GM12878 (cell line): ENCODE results near the gene INF2.

Experiments used
- BHLHE40 ChIP-seq, 2 experiments: fragments of 450-650 bp in 1 of 2; IDR thresholded peaks; 2 replicates each; pipeline ENCODE4 v1.6.1; 2011 to 2017; ENCODE audit warnings: low read depth in 2 of 2, borderline replicate concordance in 1 of 2, improper control_type of control experiment in 1 of 2, low read length in 1 of 2, mild to moderate bottlenecking in 1 of 2
- CTCF ChIP-seq, 3 experiments: IDR thresholded peaks in 2 of 3; conservative IDR thresholded peaks in 1 of 3; 2 replicates each; pipeline ENCODE4 v1.5.1; 2011; ENCODE audit warnings: low read depth in 3 of 3, low read length in 3 of 3, mild to moderate bottlenecking in 3 of 3, control low read depth in 2 of 3, moderate library complexity in 2 of 3, inconsistent platforms in 1 of 3, mixed read lengths in 1 of 3; ENCODE audit not compliant: control insufficient read depth in 2 of 3, insufficient read depth in 1 of 3; ENCODE audit errors: extremely low read depth in 1 of 3
- EZH2 ChIP-seq: IDR thresholded peaks from 2 replicates; pipeline ENCODE4 v1.6.1; 2012; ENCODE audit warnings: low read depth, mild to moderate bottlenecking, control low read depth, inconsistent platforms, low read length, borderline replicate concordance; ENCODE audit not compliant: control insufficient read depth
- IRF3 ChIP-seq: fragments of 450-650 bp; IDR thresholded peaks from 2 replicates; pipeline ENCODE4 v1.6.1; 2014; ENCODE audit warnings: mild to moderate bottlenecking
- POLR2A ChIP-seq: IDR thresholded peaks from 2 replicates; pipeline ENCODE4 v1.6.1; 2011; ENCODE audit warnings: low read depth, mild to moderate bottlenecking, low read length
- TARDBP ChIP-seq: IDR thresholded peaks from 2 replicates; pipeline ENCODE4 v1.6.1; 2016; ENCODE audit warnings: borderline replicate concordance

DNA sequence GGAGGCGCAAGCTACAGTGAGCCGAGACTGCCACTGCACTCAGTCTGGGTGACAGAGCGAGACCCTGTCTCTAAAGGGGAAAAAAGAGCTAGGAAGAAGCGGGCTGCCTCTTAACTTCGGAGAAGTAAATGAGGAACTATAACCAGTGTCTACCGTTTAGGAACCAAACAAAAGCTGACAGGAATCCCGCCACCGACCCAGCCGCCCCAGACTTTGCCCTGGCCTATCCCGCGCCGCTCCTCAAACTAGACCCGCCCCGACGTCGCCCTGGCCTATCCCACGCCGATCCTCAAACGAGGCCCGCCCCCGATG lies 63.0 kb downstream of the INF2 start:
- TF ChIP-seq POLR2A (no peak), BHLHE40 (IDR thresholded peaks at IDR 0.05; ENCODE audit: borderline replicate concordance in 1 of 2, low read depth in 2 of 2, low read length in 1 of 2) (no peak), IRF3 (no peak), CTCF (IDR thresholded peaks at IDR 0.05 in 2 of 3, conservative IDR thresholded peaks at IDR 0.05 in 1 of 3; ENCODE audit: control insufficient read depth in 2 of 3, extremely low read depth in 1 of 3, insufficient read depth in 1 of 3, low read depth in 3 of 3, low read length in 3 of 3) (no peak), TARDBP (no peak), EZH2 (no peak)
